Thymus (tissue), 11 donors: ENCODE measurements around the gene UBE3B. TPM values are rescaled to one million over a fixed set of nuclear protein-coding genes. Genes with fewer than 3 reads are reported as not detected.

Experiments
- DNase-seq, 9 donors: peaks; one replicate each; pipeline ENCODE4 v3.0.0-alpha.2; 2013; ENCODE audit warnings: low spot score in 9 of 9, low read depth in 6 of 9, missing footprints in 1 of 9
- H3K27ac ChIP-seq, 2 donors: one replicate each; pipeline ENCODE4 v1.5.1; 2013; ENCODE audit warnings: control low read depth in 1 of 2, low read depth in 1 of 2, low read length in 1 of 2, mild to moderate bottlenecking in 1 of 2, moderate library complexity in 1 of 2
- H3K27me3 ChIP-seq, 2 donors: one replicate each; pipeline ENCODE4 v1.5.1; 2013; ENCODE audit warnings: low read length in 1 of 2; ENCODE audit not compliant: control insufficient read depth in 2 of 2, insufficient read depth in 1 of 2
- H3K36me3 ChIP-seq, 2 donors: one replicate each; pipeline ENCODE4 v1.5.1; 2013; ENCODE audit warnings: low read length in 1 of 2, mild to moderate bottlenecking in 1 of 2, moderate library complexity in 1 of 2; ENCODE audit not compliant: control insufficient read depth in 2 of 2, insufficient read depth in 2 of 2
- H3K4me1 ChIP-seq, 2 donors: one replicate each; pipeline ENCODE4 v1.5.1; 2013; ENCODE audit warnings: low read length in 2 of 2; ENCODE audit not compliant: control insufficient read depth in 2 of 2, insufficient read depth in 2 of 2
- H3K4me3 ChIP-seq, 2 donors: one replicate each; pipeline ENCODE4 v1.5.1; 2013; ENCODE audit warnings: low read length in 2 of 2, control low read depth in 1 of 2, mild to moderate bottlenecking in 1 of 2
- H3K9me3 ChIP-seq, 2 donors: one replicate each; pipeline ENCODE4 v1.5.1; 2013; ENCODE audit warnings: low read length in 1 of 2, mild to moderate bottlenecking in 1 of 2; ENCODE audit not compliant: control insufficient read depth in 2 of 2, insufficient read depth in 1 of 2
- WGBS: extraction: QIAGEN DNeasy Blood & Tissue Kit; methylation state at CpG from one replicate; pipeline ENCODE4 v1.1.7; 2013; 5-methylcytosine and 5-hydroxymethylcytosine counted together
- polyA plus RNA-seq: library from polyadenylated mRNA; stranded (reverse); fragments of 200-250 nt; gene quantifications from one replicate; pipeline ENCODE4 v1.2.3, GENCODE V29; 2013
- total RNA-seq: library from RNA; stranded (reverse); fragments of 120-200 nt; gene quantifications from one replicate; pipeline ENCODE4 v1.2.4, GENCODE V29; 2013
- donor health status: healthy.

The UBE3B gene
- total and polyA plus RNA-seq, 2 donors, result 11.7 to 13.5 TPM

- H3K36me3 ChIP-seq, result peaks cover 1 to 15% of the 10 kb centered on the region in 2 donors
- no peak overlapping the region for H3K27ac ChIP-seq
- no peaks in the 10 kb centered on the region for H3K4me1 ChIP-seq
- no peak for DNase-seq
- H3K9me3 ChIP-seq, result peaks cover 0 to 4% of the 10 kb centered on the region in 2 donors
- H3K27me3 ChIP-seq, result no peaks in the 10 kb centered on the region
- 97% methylated on average over 10 of the region's 10 CpGs for WGBS
- H3K4me3 ChIP-seq, result no peak overlapping the region
Measured at GRCh38 chr12:109559601-109560000, 82.2 kb downstream of the UBE3B start.

GRCh38 chr12:109560867-109561710 lies 83.7 kb downstream of the UBE3B start:
- Histone ChIP-seq H3K27ac (no peak overlapping the region), H3K27me3 (no peaks in the 10 kb centered on the region), H3K4me1 (no peaks in the 10 kb centered on the region), H3K36me3 (peaks cover 7 to 18% of the 10 kb centered on the region in 2 donors), H3K9me3 (peaks cover 0 to 4% of the 10 kb centered on the region in 2 donors), H3K4me3 (no peak overlapping the region)
- WGBS, result 90% methylated on average over 30 of the region's 30 CpGs
- DNase-seq, result no peak

GRCh38 chr12:109561711-109562030 lies 84.2 kb downstream of the UBE3B start:
- 98% methylated on average over 10 of the region's 10 CpGs for WGBS
- Histone ChIP-seq H3K4me1 (no peaks in the 10 kb centered on the region), H3K36me3 (peaks cover 7 to 18% of the 10 kb centered on the region in 2 donors), H3K27me3 (no peaks in the 10 kb centered on the region), H3K9me3 (peaks cover 0 to 4% of the 10 kb centered on the region in 2 donors), H3K27ac (no peak overlapping the region), H3K4me3 (no peak overlapping the region)
- no peak for DNase-seq

- DNase-seq, result no peak
- H3K27ac ChIP-seq, result no peak overlapping the region
- no peaks in the 10 kb centered on the region for H3K4me1 ChIP-seq
- peaks cover 0 to 4% of the 10 kb centered on the region in 2 donors for H3K9me3 ChIP-seq
- no peaks in the 10 kb centered on the region for H3K27me3 ChIP-seq
- H3K4me3 ChIP-seq, result no peak overlapping the region
- 97% methylated on average over 4 of the region's 4 CpGs for WGBS
- H3K36me3 ChIP-seq, result peaks cover 10 to 18% of the 10 kb centered on the region in 2 donors
Measured at GRCh38 chr12:109562871-109563270, 85.4 kb downstream of the UBE3B start.

GRCh38 chr12:109563291-109564284 lies 86.2 kb downstream of the UBE3B start:
- 95% methylated on average over 30 of the region's 30 CpGs for WGBS
- H3K36me3 ChIP-seq, result peaks cover 15 to 25% of the 10 kb centered on the region in 2 donors
- H3K27ac ChIP-seq, result no peak overlapping the region
- no peak overlapping the region for H3K4me3 ChIP-seq
- H3K27me3 ChIP-seq, result no peaks in the 10 kb centered on the region
- peaks cover 0 to 4% of the 10 kb centered on the region in 2 donors for H3K9me3 ChIP-seq
- no peaks in the 10 kb centered on the region for H3K4me1 ChIP-seq
- no peak for DNase-seq

- Histone ChIP-seq H3K4me1 (no peaks in the 10 kb centered on the region), H3K36me3 (peaks cover 22 to 26% of the 10 kb centered on the region in 2 donors), H3K4me3 (no peak overlapping the region), H3K27me3 (no peaks in the 10 kb centered on the region), H3K27ac (no peak overlapping the region), H3K9me3 (peaks cover 0 to 4% of the 10 kb centered on the region in 2 donors)
- no peak for DNase-seq
- 99% methylated on average over 8 of the region's 8 CpGs for WGBS
Measured at GRCh38 chr12:109566424-109566823, 89.0 kb downstream of the UBE3B start.

GRCh38 chr12:109567296-109567695 lies 89.9 kb downstream of the UBE3B start:
- Histone ChIP-seq H3K36me3 (peaks cover 22 to 26% of the 10 kb centered on the region in 2 donors), H3K27ac (no peak overlapping the region), H3K4me3 (no peak overlapping the region), H3K27me3 (no peaks in the 10 kb centered on the region), H3K9me3 (no peaks in the 10 kb centered on the region), H3K4me1 (no peaks in the 10 kb centered on the region)
- no peak for DNase-seq
- WGBS, result 97% methylated on average over 10 of the region's 10 CpGs

- no peaks in the 10 kb centered on the region for H3K27me3 ChIP-seq
- no peak for DNase-seq
- no peaks in the 10 kb centered on the region for H3K9me3 ChIP-seq
- no peak overlapping the region for H3K4me3 ChIP-seq
- WGBS, result 98% methylated on average over 3 of the region's 3 CpGs
- H3K27ac ChIP-seq, result no peak overlapping the region
- H3K4me1 ChIP-seq, result peaks cover 0 to 2% of the 10 kb centered on the region in 2 donors
- H3K36me3 ChIP-seq, result peaks cover 21 to 22% of the 10 kb centered on the region in 2 donors
Measured at GRCh38 chr12:109567967-109568366, 90.5 kb downstream of the UBE3B start.

- DNase-seq, result no peak
- WGBS, result 97% methylated on average over 7 of the region's 7 CpGs
- Histone ChIP-seq H3K9me3 (no peaks in the 10 kb centered on the region), H3K4me1 (peaks cover 0 to 3% of the 10 kb centered on the region in 2 donors), H3K27ac (no peak overlapping the region), H3K4me3 (no peak overlapping the region), H3K36me3 (peaks cover 15 to 22% of the 10 kb centered on the region in 2 donors), H3K27me3 (no peaks in the 10 kb centered on the region)
Measured at GRCh38 chr12:109568486-109568885, 91.1 kb downstream of the UBE3B start.
